Measurements from ENCODE around the gene TJP2. TPM values are rescaled to one million over a fixed set of nuclear protein-coding genes. Genes with fewer than 3 reads are reported as not detected.

Gene TJP2
- total and polyA plus RNA-seq, 2 donors from 2014 or later, result 35.9 to 148 TPM

GRCh38 chr9:69265891-69266290, 91.8 kb downstream of the TJP2 start:
- Histone ChIP-seq H3K4me3 (ENCODE audit: low read length in 3 of 3) (no peak overlapping the region), H3K9ac (ENCODE audit: low read length in 3 of 3) (no peak overlapping the region), H3K9me3 (ENCODE audit: control insufficient read depth in 2 of 3, insufficient read depth in 1 of 3, low read length in 3 of 3) (no peaks in the 10 kb centered on the region), H3K27me3 (ENCODE audit: control insufficient read depth, insufficient read depth, low read length) (no peaks in the 10 kb centered on the region), H3K36me3 (ENCODE audit: control insufficient read depth in 2 of 3, insufficient read depth in 3 of 3, low read length in 3 of 3) (no peaks in the 10 kb centered on the region), H3K27ac (ENCODE audit: low read depth in 2 of 2, low read length in 2 of 2) (no peak overlapping the region), H3K4me1 (ENCODE audit: control insufficient read depth in 2 of 3, insufficient read depth in 2 of 3, low read depth in 1 of 3, low read length in 3 of 3) (no peaks in the 10 kb centered on the region)
- intact Hi-C loops (cut with DNase I), result no loop called here
- DNase-seq, result no peak
- no peak for FAIRE-seq
- no peak for TF ChIP-seq CTCF (IDR thresholded peaks at IDR 0.05; ENCODE audit: borderline replicate concordance, extremely low read depth, insufficient read depth)

- Histone ChIP-seq H3K9me3 (ENCODE audit: control insufficient read depth in 2 of 3, insufficient read depth in 1 of 3, low read length in 3 of 3) (peaks cover 0 to 10% (median 0%) of the 10 kb centered on the region in 3 donors), H3K9ac (ENCODE audit: low read length in 3 of 3) (no peak overlapping the region), H3K4me1 (ENCODE audit: control insufficient read depth in 2 of 3, insufficient read depth in 2 of 3, low read depth in 1 of 3, low read length in 3 of 3) (no peaks in the 10 kb centered on the region), H3K4me3 (ENCODE audit: low read length in 3 of 3) (no peak overlapping the region), H3K27ac (ENCODE audit: low read depth in 2 of 2, low read length in 2 of 2) (no peak overlapping the region), H3K27me3 (ENCODE audit: control insufficient read depth, insufficient read depth, low read length) (no peaks in the 10 kb centered on the region), H3K36me3 (ENCODE audit: control insufficient read depth in 2 of 3, insufficient read depth in 3 of 3, low read length in 3 of 3) (no peaks in the 10 kb centered on the region)
- no peak for TF ChIP-seq CTCF (IDR thresholded peaks at IDR 0.05; ENCODE audit: borderline replicate concordance, extremely low read depth, insufficient read depth)
- DNase-seq, result no peak
- no peak for FAIRE-seq
- intact Hi-C loops (cut with DNase I), result no loop called here
Observed at GRCh38 chr9:69272212-69272611, 98.1 kb downstream of the TJP2 start.

- Histone ChIP-seq H3K9ac (ENCODE audit: low read length in 3 of 3) (no peak overlapping the region), H3K9me3 (ENCODE audit: control insufficient read depth in 2 of 3, insufficient read depth in 1 of 3, low read length in 3 of 3) (peaks cover 0 to 10% (median 0%) of the 10 kb centered on the region in 3 donors), H3K36me3 (ENCODE audit: control insufficient read depth in 2 of 3, insufficient read depth in 3 of 3, low read length in 3 of 3) (no peaks in the 10 kb centered on the region), H3K27me3 (ENCODE audit: control insufficient read depth, insufficient read depth, low read length) (no peaks in the 10 kb centered on the region), H3K4me3 (ENCODE audit: low read length in 3 of 3) (no peak overlapping the region), H3K4me1 (ENCODE audit: control insufficient read depth in 2 of 3, insufficient read depth in 2 of 3, low read depth in 1 of 3, low read length in 3 of 3) (no peaks in the 10 kb centered on the region), H3K27ac (ENCODE audit: low read depth in 2 of 2, low read length in 2 of 2) (no peak overlapping the region)
- no peak for FAIRE-seq
- TF ChIP-seq CTCF (IDR thresholded peaks at IDR 0.05; ENCODE audit: borderline replicate concordance, extremely low read depth, insufficient read depth), result no peak
- intact Hi-C loops (cut with DNase I), result no loop called here
- DNase-seq, result no peak
Observed at GRCh38 chr9:69273161-69273560, 99.1 kb downstream of the TJP2 start.

- H3K4me1 ChIP-seq (ENCODE audit: control insufficient read depth in 2 of 3, insufficient read depth in 2 of 3, low read depth in 1 of 3, low read length in 3 of 3), result no peaks in the 10 kb centered on the region
- H3K4me3 ChIP-seq (ENCODE audit: low read length in 3 of 3), result no peak overlapping the region
- no peak for TF ChIP-seq CTCF (IDR thresholded peaks at IDR 0.05; ENCODE audit: borderline replicate concordance, extremely low read depth, insufficient read depth)
- H3K36me3 ChIP-seq (ENCODE audit: control insufficient read depth in 2 of 3, insufficient read depth in 3 of 3, low read length in 3 of 3), result no peaks in the 10 kb centered on the region
- no peak for DNase-seq
- peaks cover 0 to 10% (median 0%) of the 10 kb centered on the region in 3 donors for H3K9me3 ChIP-seq (ENCODE audit: control insufficient read depth in 2 of 3, insufficient read depth in 1 of 3, low read length in 3 of 3)
- FAIRE-seq, result no peak
- H3K9ac ChIP-seq (ENCODE audit: low read length in 3 of 3), result no peak overlapping the region
- H3K27me3 ChIP-seq (ENCODE audit: control insufficient read depth, insufficient read depth, low read length), result no peaks in the 10 kb centered on the region
- no peak overlapping the region for H3K27ac ChIP-seq (ENCODE audit: low read depth in 2 of 2, low read length in 2 of 2)
- intact Hi-C loops (cut with DNase I), result no loop called here
Observed at GRCh38 chr9:69276775-69277174, 102.7 kb downstream of the TJP2 start.
